Left ventricle myocardium superior (tissue), 1 donor: ENCODE data around the gene ZNF580. TPM values are rescaled to one million over a fixed set of nuclear protein-coding genes. Genes with fewer than 3 reads are reported as not detected.

Experiments
- ATAC-seq: fragments of 200-7000 bp; cut with Tn5 transposase; one replicate; pipeline ENCODE4 v1.9.1; 2020; ENCODE audit warnings: mild to moderate bottlenecking, moderate library complexity
- DNase-seq: peaks from one replicate; pipeline ENCODE4 v3.0.0-alpha.2; 2020
- intact Hi-C: fragments of 100-400 bp; cut with micrococcal nuclease; formaldehyde crosslinking; loops from one replicate; pipeline ENCODE4 v1.11.0; 2022
- total RNA-seq: library from RNA; stranded (reverse); fragmentation: NEBNext Ultra II Directional; extraction: Animal tissue kit (Norgen Biotek cat#: 25700); gene quantifications from one replicate; pipeline ENCODE4 v1.2.1, GENCODE V29; 2021
- donor health status: DM: no; HTN: yes; CAD: no; lungs with severe emphysema.

The ZNF580 gene
- total RNA-seq, 1 donor from 2014 or later: 12.3 TPM

- intact Hi-C loops: loop anchor here (10.0 kb wide), 1 partner anchor 89 kb away; no protein-coding TSS in a partner anchor
- DNase-seq (no peak), ATAC-seq (no peak)
Observed at GRCh38 chr19:55603581-55604292, 37.1 kb upstream of the ZNF580 start.

- ATAC-seq (peak; percentile 83), DNase-seq (peak; percentile 98)
- intact Hi-C loops: loop anchor here (10.0 kb wide), 1 partner anchor 90 kb away; no protein-coding TSS in a partner anchor
Observed at GRCh38 chr19:55605207-55605636, 35.6 kb upstream of the ZNF580 start.

GRCh38 chr19:55605637-55606470 is 34.9 kb upstream of the ZNF580 start, which contains the start of gene ZNF865:
Gene ZNF865, plus strand, starts transcription at chr19:55605647. Its CDS starts 7,972 bp downstream, at chr19:55613619.
- ATAC-seq: peak; percentile 42
- intact Hi-C loops: loop anchor here (10.0 kb wide), 1 partner anchor 91 kb away; no protein-coding TSS in a partner anchor
- peak; percentile 67 for DNase-seq

- intact Hi-C loops: loop anchor here (10.0 kb wide), 1 partner anchor 92 kb away; no protein-coding TSS in a partner anchor
- no peak for ATAC-seq
Observed at GRCh38 chr19:55606471-55606787, 34.4 kb upstream of the ZNF580 start.

GRCh38 chr19:55606817-55607216 is 34.0 kb upstream of the ZNF580 start:
- no peak for DNase-seq
- intact Hi-C loops: loop anchor here (10.0 kb wide), 1 partner anchor 92 kb away; no protein-coding TSS in a partner anchor
- ATAC-seq: no peak

More at GRCh38 chr19:55606471-55606787, 34.4 kb upstream of the ZNF580 start:
- DNase-seq: no peak

- ATAC-seq (no peak), DNase-seq (no peak)
- intact Hi-C loops: loop anchor here (10.0 kb wide), 1 partner anchor 95 kb away; no protein-coding TSS in a partner anchor
Observed at GRCh38 chr19:55609326-55609725, 31.5 kb upstream of the ZNF580 start.

GRCh38 chr19:55611300-55611982 is 29.4 kb upstream of the ZNF580 start:
- intact Hi-C loops: no loop called here
- ATAC-seq (peak; percentile 79), DNase-seq (peak; percentile 37)

GRCh38 chr19:55611983-55612645 is 28.7 kb upstream of the ZNF580 start:
- no peak for DNase-seq
- intact Hi-C loops: no loop called here
- peak; percentile 34 for ATAC-seq

GRCh38 chr19:55613396-55613795 is 27.4 kb upstream of the ZNF580 start:
- DNase-seq: no peak
- intact Hi-C loops: no loop called here
- ATAC-seq: no peak

GRCh38 chr19:55613930-55614710 is 26.7 kb upstream of the ZNF580 start:
- ATAC-seq: no peak
- intact Hi-C loops: no loop called here
- DNase-seq: no peak

- intact Hi-C loops: no loop called here
- ATAC-seq: no peak
Observed at GRCh38 chr19:55614711-55615542, 25.9 kb upstream of the ZNF580 start.

GRCh38 chr19:55615543-55616394 is 25.0 kb upstream of the ZNF580 start:
- intact Hi-C loops: no loop called here
- no peak for DNase-seq
- no peak for ATAC-seq

More at GRCh38 chr19:55614711-55615542, 25.9 kb upstream of the ZNF580 start:
- no peak for DNase-seq

GRCh38 chr19:55616395-55616875 is 24.4 kb upstream of the ZNF580 start:
- intact Hi-C loops: no loop called here
- ATAC-seq: no peak

GRCh38 chr19:55617426-55617825 is 23.4 kb upstream of the ZNF580 start:
- ATAC-seq: no peak
- intact Hi-C loops: no loop called here
- no peak for DNase-seq

More at GRCh38 chr19:55616395-55616875, 24.4 kb upstream of the ZNF580 start:
- no peak for DNase-seq

GRCh38 chr19:55618426-55618825 is 22.4 kb upstream of the ZNF580 start:
- ATAC-seq (no peak), DNase-seq (no peak)
- intact Hi-C loops: no loop called here

- intact Hi-C loops: no loop called here
- ATAC-seq: no peak
- DNase-seq: no peak
Observed at GRCh38 chr19:55619286-55619685, 21.5 kb upstream of the ZNF580 start.
